H9 (cell line): ENCODE results near the gene OARD1. TPM values are rescaled to one million over a fixed set of nuclear protein-coding genes. Genes with fewer than 3 reads are reported as not detected.

Source experiments
- DNase-seq: peaks from one replicate; pipeline ENCODE4 v3.0.0-alpha.2; 2017
- H2AFZ ChIP-seq: one replicate; pipeline ENCODE4 v1.6.1; 2013; ENCODE audit warnings: mild to moderate bottlenecking, low read length, control low read depth, moderate library complexity
- H2AK5ac ChIP-seq: 2 replicates; pipeline ENCODE4 v1.6.1; 2013; ENCODE audit warnings: low read length, control low read depth, mixed read lengths; ENCODE audit not compliant: insufficient read length
- H2BK120ac ChIP-seq: one replicate; pipeline ENCODE4 v1.6.1; 2013; ENCODE audit warnings: low read depth, mild to moderate bottlenecking, low read length, control low read depth, inconsistent platforms; ENCODE audit not compliant: poor library complexity, severe bottlenecking
- H2BK12ac ChIP-seq: 2 replicates; pipeline ENCODE4 v1.6.1; 2013; ENCODE audit warnings: low read length, control low read depth, mixed read lengths, low read depth; ENCODE audit not compliant: insufficient read length
- H2BK15ac ChIP-seq: 2 replicates; pipeline ENCODE4 v1.6.1; 2013; ENCODE audit warnings: low read depth, low read length, control low read depth
- H2BK20ac ChIP-seq: one replicate; pipeline ENCODE4 v1.6.1; 2013; ENCODE audit warnings: low read depth, mild to moderate bottlenecking, low read length, control low read depth, inconsistent platforms; ENCODE audit not compliant: poor library complexity, severe bottlenecking
- H2BK5ac ChIP-seq: 2 replicates; pipeline ENCODE4 v1.6.1; 2013; ENCODE audit warnings: low read length, control low read depth, mixed read lengths; ENCODE audit not compliant: insufficient read length
- H3K14ac ChIP-seq: 2 replicates; pipeline ENCODE4 v1.6.1; 2013; ENCODE audit warnings: low read length, control low read depth; ENCODE audit not compliant: insufficient read depth
- H3K18ac ChIP-seq: 2 replicates; pipeline ENCODE4 v1.6.1; 2013; ENCODE audit warnings: low read depth, mild to moderate bottlenecking, mixed read lengths, low read length, control low read depth; ENCODE audit not compliant: insufficient read length
- H3K23ac ChIP-seq: 2 replicates; pipeline ENCODE4 v1.6.1; 2013; ENCODE audit warnings: low read length, control low read depth, mixed read lengths, low read depth; ENCODE audit not compliant: insufficient read length
- H3K23me2 ChIP-seq: 2 replicates; pipeline ENCODE4 v1.6.1; 2013; ENCODE audit warnings: low read depth, mild to moderate bottlenecking, mixed read lengths, low read length, control low read depth; ENCODE audit not compliant: insufficient read length, poor library complexity, severe bottlenecking
- H3K27ac ChIP-seq: 2 replicates; pipeline ENCODE4 v1.5.1; 2013; ENCODE audit warnings: low read length, control low read depth, mixed read lengths, low read depth; ENCODE audit not compliant: insufficient read length
- H3K27me3 ChIP-seq: 2 replicates; pipeline ENCODE4 v1.6.1; 2013; ENCODE audit warnings: low read length, control low read depth, inconsistent platforms; ENCODE audit not compliant: insufficient read depth
- H3K4ac ChIP-seq: 2 replicates; pipeline ENCODE4 v1.6.1; 2013; ENCODE audit warnings: low read depth, mild to moderate bottlenecking, control low read depth, inconsistent platforms, low read length, moderate library complexity
- H3K4me1 ChIP-seq: 2 replicates; pipeline ENCODE4 v1.6.1; 2013; ENCODE audit warnings: low read length, control low read depth, inconsistent platforms; ENCODE audit not compliant: insufficient read depth
- H3K4me2 ChIP-seq: 2 replicates; pipeline ENCODE4 v1.6.1; 2013; ENCODE audit warnings: low read length, control low read depth, mixed read lengths; ENCODE audit not compliant: insufficient read length, insufficient read depth
- H3K56ac ChIP-seq: 2 replicates; pipeline ENCODE4 v1.6.1; 2013; ENCODE audit warnings: low read depth, mild to moderate bottlenecking, mixed read lengths, low read length, control low read depth; ENCODE audit not compliant: insufficient read length
- H3K79me1 ChIP-seq: 2 replicates; pipeline ENCODE4 v1.6.1; 2013; ENCODE audit warnings: low read depth, mild to moderate bottlenecking, moderate library complexity, low read length, control low read depth, inconsistent platforms; ENCODE audit not compliant: insufficient read depth, poor library complexity, severe bottlenecking
- H3K79me2 ChIP-seq: 2 replicates; pipeline ENCODE4 v1.6.1; 2013; ENCODE audit warnings: low read length, control low read depth, inconsistent platforms; ENCODE audit not compliant: insufficient read depth
- H3K9ac ChIP-seq: 2 replicates; pipeline ENCODE4 v1.6.1; 2013; ENCODE audit warnings: low read length, control low read depth, mixed read lengths; ENCODE audit not compliant: insufficient read length; ENCODE audit errors: extremely low read depth
- H3K9me3 ChIP-seq: one replicate; pipeline ENCODE4 v1.6.1; 2013; ENCODE audit warnings: low read depth, low read length, inconsistent platforms; ENCODE audit not compliant: control insufficient read depth
- H3T11ph ChIP-seq: one replicate; pipeline ENCODE4 v1.6.1; 2013; ENCODE audit warnings: mild to moderate bottlenecking, low read length, control low read depth, inconsistent platforms
- H4K20me1 ChIP-seq: one replicate; pipeline ENCODE4 v1.6.1; 2013; ENCODE audit not compliant: control insufficient read depth, insufficient read length, insufficient read depth
- H4K5ac ChIP-seq: 2 replicates; pipeline ENCODE4 v1.6.1; 2013; ENCODE audit warnings: low read depth, mild to moderate bottlenecking, mixed read lengths, low read length, control low read depth; ENCODE audit not compliant: insufficient read length
- H4K8ac ChIP-seq: replicated peaks from 2 replicates; pipeline ENCODE4 v1.6.1; 2013; ENCODE audit warnings: low read length, control low read depth, mixed read lengths, low read depth; ENCODE audit not compliant: insufficient read length
- H4K91ac ChIP-seq: 2 replicates; pipeline ENCODE4 v1.6.1; 2013; ENCODE audit warnings: low read depth, mild to moderate bottlenecking, moderate library complexity, mixed read lengths, low read length, control low read depth; ENCODE audit not compliant: insufficient read length
- H3K27ac Mint-ChIP-seq, 3 experiments: 2 replicates in 2 of 3; 3 replicates in 1 of 3; pipeline ENCODE4 v1.8.0; 2020 to 2021; ENCODE audit warnings: mixed read lengths in 3 of 3, mild to moderate bottlenecking in 1 of 3, moderate library complexity in 1 of 3
- H3K27me3 Mint-ChIP-seq: 2 replicates; pipeline ENCODE4 v1.8.0; 2021; ENCODE audit warnings: low read depth, mild to moderate bottlenecking, moderate library complexity, mixed read lengths
- H3K36me3 Mint-ChIP-seq, 3 experiments: 2 replicates in 2 of 3; 3 replicates in 1 of 3; pipeline ENCODE4 v1.8.0; 2020 to 2021; ENCODE audit warnings: low read depth in 3 of 3, mixed read lengths in 3 of 3; ENCODE audit not compliant: insufficient read depth in 1 of 3
- H3K4me1 Mint-ChIP-seq, 2 experiments: 2 replicates each; pipeline ENCODE4 v1.8.0; 2020; ENCODE audit warnings: mixed read lengths in 2 of 2
- H3K4me3 Mint-ChIP-seq, 2 experiments: 2 replicates in 1 of 2; 3 replicates in 1 of 2; pipeline ENCODE4 v1.8.0; 2020 to 2021; ENCODE audit warnings: mild to moderate bottlenecking in 2 of 2, mixed read lengths in 2 of 2, moderate library complexity in 1 of 2
- H3K9me3 Mint-ChIP-seq, 2 experiments: 2 replicates in 1 of 2; 3 replicates in 1 of 2; pipeline ENCODE4 v1.8.0; 2020; ENCODE audit warnings: mild to moderate bottlenecking in 2 of 2, mixed read lengths in 2 of 2, moderate library complexity in 1 of 2
- WGBS: extraction: QIAGEN DNeasy Blood & Tissue Kit; methylation state at CpG from one replicate; pipeline ENCODE4 v1.1.7; 2013; ENCODE audit warnings: missing lambda C conversion rate, low lambda C conversion rate, mixed read lengths; ENCODE audit not compliant: insufficient read length; ENCODE audit errors: extremely low coverage; 5-methylcytosine and 5-hydroxymethylcytosine counted together
- total RNA-seq: library from RNA; stranded (reverse); gene quantifications from 2 replicates; pipeline ENCODE4 v1.2.1, GENCODE V29; 2021
- TF ChIP-seq, protein P1 (sequence below): fragments of 200-600 bp; sonication (generic); conservative IDR thresholded peaks from 3 replicates; pipeline ENCODE4 v1.8.0; 2021; ENCODE audit warnings: antibody characterized with exemption, mild to moderate bottlenecking

The OARD1 gene
- total RNA-seq, 1 experiment from 2014 or later, result 36.6 TPM

DNA sequence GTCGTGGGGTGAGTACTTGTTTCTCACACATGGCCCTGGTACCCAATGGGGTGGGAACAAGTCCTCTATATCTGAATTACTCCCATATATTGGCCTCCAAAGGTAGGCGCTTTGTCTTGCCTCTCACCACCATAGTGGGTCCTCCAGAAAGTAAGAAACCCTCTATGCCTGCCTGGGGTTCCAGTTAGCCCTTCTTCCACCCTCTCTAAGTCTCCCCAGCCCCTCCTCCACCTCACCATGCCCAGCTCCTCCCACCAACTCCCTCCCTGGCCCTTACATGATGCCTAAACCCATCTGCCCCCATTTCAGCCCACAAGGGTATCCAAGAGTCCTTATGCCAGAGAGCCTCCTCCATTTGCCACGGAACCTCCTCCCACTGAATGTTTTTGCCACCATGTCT lies 29.0 kb downstream of the OARD1 start:
- Histone ChIP-seq H2AK5ac (no peak overlapping the region), H4K5ac (no peak overlapping the region), H3K4me2 (no peak overlapping the region), H2BK15ac (no peak overlapping the region), H4K20me1 (no peaks in the 10 kb centered on the region), H3K56ac (no peak overlapping the region), H3K18ac (no peak overlapping the region), H3K23ac (no peak overlapping the region), H3K4me1 (no peaks in the 10 kb centered on the region), H3K9ac (no peak overlapping the region), H3K9me3 (no peaks in the 10 kb centered on the region), H3T11ph (no peak overlapping the region), H3K27me3 (no peaks in the 10 kb centered on the region), H2BK12ac (no peak overlapping the region), H4K91ac (no peak overlapping the region), H2BK5ac (no peak overlapping the region), H3K79me2 (no peaks in the 10 kb centered on the region), H2BK20ac (no peak overlapping the region), H3K23me2 (no peaks in the 10 kb centered on the region), H4K8ac (no peak overlapping the region), H3K4ac (no peak overlapping the region), H2BK120ac (no peak overlapping the region), H2AFZ (no peak overlapping the region), H3K14ac (no peak overlapping the region), H3K27ac (no peak overlapping the region), H3K79me1 (no peaks in the 10 kb centered on the region)
- peaks cover 8 to 17% of the 10 kb centered on the region in 2 experiments for H3K4me1 Mint-ChIP-seq
- WGBS, result no CpG with 5 or more reads among the region's 3 CpGs
- no peak overlapping the region for H3K4me3 Mint-ChIP-seq
- no peak for DNase-seq
- no peak overlapping the region for H3K27ac Mint-ChIP-seq
- H3K36me3 Mint-ChIP-seq, result no peaks in the 10 kb centered on the region; a peak in 1 of 7 replicates
- H3K9me3 Mint-ChIP-seq, result no peaks in the 10 kb centered on the region; a peak in 1 of 5 replicates
- H3K27me3 Mint-ChIP-seq, result no peaks in the 10 kb centered on the region; the same call in 1 of the 2 replicates
- TF ChIP-seq, protein P1, sequence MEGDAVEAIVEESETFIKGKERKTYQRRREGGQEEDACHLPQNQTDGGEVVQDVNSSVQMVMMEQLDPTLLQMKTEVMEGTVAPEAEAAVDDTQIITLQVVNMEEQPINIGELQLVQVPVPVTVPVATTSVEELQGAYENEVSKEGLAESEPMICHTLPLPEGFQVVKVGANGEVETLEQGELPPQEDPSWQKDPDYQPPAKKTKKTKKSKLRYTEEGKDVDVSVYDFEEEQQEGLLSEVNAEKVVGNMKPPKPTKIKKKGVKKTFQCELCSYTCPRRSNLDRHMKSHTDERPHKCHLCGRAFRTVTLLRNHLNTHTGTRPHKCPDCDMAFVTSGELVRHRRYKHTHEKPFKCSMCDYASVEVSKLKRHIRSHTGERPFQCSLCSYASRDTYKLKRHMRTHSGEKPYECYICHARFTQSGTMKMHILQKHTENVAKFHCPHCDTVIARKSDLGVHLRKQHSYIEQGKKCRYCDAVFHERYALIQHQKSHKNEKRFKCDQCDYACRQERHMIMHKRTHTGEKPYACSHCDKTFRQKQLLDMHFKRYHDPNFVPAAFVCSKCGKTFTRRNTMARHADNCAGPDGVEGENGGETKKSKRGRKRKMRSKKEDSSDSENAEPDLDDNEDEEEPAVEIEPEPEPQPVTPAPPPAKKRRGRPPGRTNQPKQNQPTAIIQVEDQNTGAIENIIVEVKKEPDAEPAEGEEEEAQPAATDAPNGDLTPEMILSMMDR, result no peak
